ENCODE measurements around the gene PRSS22. TPM values are rescaled to one million over a fixed set of nuclear protein-coding genes. Genes with fewer than 3 reads are reported as not detected.

PRSS22 gene
- total and polyA plus RNA-seq, 10 of the 15 experiments (the other 5 are each of a cell fraction or from before 2014, with no cell fraction given), result not detected

DNA sequence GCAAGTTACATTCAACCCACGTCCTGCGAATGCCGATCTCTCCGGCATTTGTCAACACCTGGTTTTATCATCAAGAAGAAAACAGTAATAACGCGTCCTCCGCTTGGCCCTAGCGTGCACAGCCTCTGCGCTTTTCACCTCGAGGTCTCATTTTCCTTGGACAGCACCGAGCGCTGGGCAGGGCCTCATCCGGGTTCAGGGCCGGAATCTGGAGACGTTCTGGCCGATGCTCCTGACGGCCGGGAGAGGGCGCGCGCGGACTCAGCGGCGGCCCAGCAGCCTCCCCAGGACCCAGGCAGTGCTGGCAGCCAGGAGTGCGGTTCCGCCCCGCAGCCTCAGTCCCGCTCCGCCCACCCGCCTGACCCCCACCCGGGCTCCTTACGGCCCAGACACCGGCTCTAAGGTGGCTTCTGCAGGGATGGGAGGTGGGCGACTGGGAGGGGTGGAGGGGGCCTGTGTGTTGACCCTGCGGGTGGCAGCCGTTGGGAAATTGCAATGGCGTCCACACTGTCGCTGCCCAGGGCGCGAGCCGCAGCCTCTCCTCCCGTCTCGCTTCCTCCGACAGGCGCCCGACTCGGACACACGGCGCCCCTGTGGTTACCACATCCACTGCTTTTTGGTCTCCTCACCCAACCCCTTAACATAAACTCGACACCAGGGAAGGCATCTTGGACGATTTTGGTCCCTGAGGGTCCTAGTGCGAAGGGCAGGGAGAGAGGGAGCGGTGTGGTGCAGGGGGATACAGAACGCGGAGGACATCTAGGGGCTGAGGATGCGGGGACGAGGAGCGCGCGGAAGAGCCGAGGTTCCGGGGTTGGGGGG is 46.3 kb upstream of the PRSS22 start:
- SMC1A ChIA-PET (ENCODE audit: uncharacterized antibody, unreplicated experiment), result no interaction called here
- POLR2A ChIA-PET, result no interaction called here
- H3K4me3 ChIP-seq, result peak overlapping the region; percentile 75
- peak overlapping the region; percentile 63 for H3K27ac ChIP-seq (ENCODE audit: control insufficient read depth, insufficient read depth)
- RAD21 ChIA-PET (ENCODE audit: unreplicated experiment), result no interaction called here
- 3% methylated on average over 61 of the region's 62 CpGs for WGBS (ENCODE audit: insufficient coverage, insufficient replicate concordance, low lambda C conversion rate, missing lambda C conversion rate)
- peaks cover 6% of the 10 kb centered on the region for H3K4me1 ChIP-seq (ENCODE audit: control insufficient read depth, insufficient read depth, low read length)
- no peaks in the 10 kb centered on the region for H4K20me1 ChIP-seq (ENCODE audit: control insufficient read depth, insufficient read depth)
- no peaks in the 10 kb centered on the region for H3K27me3 ChIP-seq (replicated peaks in 1 of 2; ENCODE audit: control insufficient read depth in 2 of 2, insufficient read depth in 2 of 2, low read length in 1 of 2)
- DNase-seq (ENCODE audit: low read depth, low spot score) (no peak), FAIRE-seq (peak; percentile 85), ATAC-seq (peak; percentile 70)
- no TSS peak for BruUV-seq (replicated peaks)
- no peaks in the 10 kb centered on the region for H3K36me3 ChIP-seq (ENCODE audit: control insufficient read depth in 2 of 2, insufficient read depth in 2 of 2, low read length in 1 of 2)
- no peaks in the 10 kb centered on the region for H3K9me3 ChIP-seq (replicated peaks; ENCODE audit: control insufficient read depth, insufficient read depth, low read length)
- peak overlapping the region; percentile 76 for H3K9ac ChIP-seq (ENCODE audit: control insufficient read depth, insufficient read depth, low read length)
- intact Hi-C loops (cut with micrococcal nuclease; ENCODE audit: unreplicated experiment), result loop anchor here (2.0 kb wide), 3 partner anchors 14 to 60 kb away; partner anchors contain the start of genes FLYWCH2 and KREMEN2
- H3K4me2 ChIP-seq (ENCODE audit: control insufficient read depth, insufficient read depth), result peak overlapping the region; percentile 84
- CTCF ChIA-PET, result interaction anchor here (2.3 kb wide), 1 partner anchor 16 kb away, joined by 8 read pairs; no protein-coding TSS in a partner anchor
- peak overlapping the region; percentile 92 for H2AFZ ChIP-seq (ENCODE audit: control insufficient read depth, low read depth, low read length)
- H3K79me2 ChIP-seq (ENCODE audit: control insufficient read depth, insufficient read depth, low read length), result no peaks in the 10 kb centered on the region
- in situ Hi-C loops (cut with MboI), result no loop called here
- TF ChIP-seq LARP7 (IDR thresholded peaks at IDR 0.05) (no peak; the same call in 1 of the 2 replicates), ELK1 (IDR thresholded peaks at IDR 0.05; ENCODE audit: low read depth, low read length) (no peak), HCFC1 (IDR thresholded peaks at IDR 0.05; ENCODE audit: low read length) (no peak; the same call in 1 of the 2 replicates), CHD1 (IDR thresholded peaks at IDR 0.05; ENCODE audit: low read depth, low read length) (no peak), EP300 (IDR thresholded peaks at IDR 0.05; ENCODE audit: borderline replicate concordance in 1 of 2, control insufficient read depth in 1 of 2, low read depth in 2 of 2, low read length in 2 of 2) (no peak), SRF (IDR thresholded peaks at IDR 0.05; ENCODE audit: low read depth in 2 of 2, low read length in 2 of 2) (no peak), RAD21 (IDR thresholded peaks at IDR 0.05; ENCODE audit: insufficient read depth, low read depth, low read length) (peak; percentile 33), POLR2AphosphoS5 (IDR thresholded peaks at IDR 0.05; ENCODE audit: low read length) (no peak), SMC3 (IDR thresholded peaks at IDR 0.05; ENCODE audit: borderline replicate concordance, low read length) (peak; percentile 53), POU2F2 (IDR thresholded peaks at IDR 0.05; ENCODE audit: borderline replicate concordance, low read depth, low read length) (no peak), NRF1 (conservative IDR thresholded peaks at IDR 0.05; ENCODE audit: low read depth, low read length) (no peak), SMARCA5 (IDR thresholded peaks at IDR 0.05) (peak; percentile 90), GATAD2B (conservative IDR thresholded peaks at IDR 0.05; ENCODE audit: low read depth) (no peak), IKZF2 (IDR thresholded peaks at IDR 0.05) (peak in 1 of 2 experiments; percentile 24; a peak in 1 of 4 replicates), RFX5 (IDR thresholded peaks at IDR 0.05; ENCODE audit: low read depth, low read length) (0 out of 2 replicates have a peak, but pooled peaks have one; percentile 37), BMI1 (IDR thresholded peaks at IDR 0.05; ENCODE audit: borderline replicate concordance) (no peak), CHD2 (IDR thresholded peaks at IDR 0.05; ENCODE audit: borderline replicate concordance, low read depth, low read length) (0 out of 2 replicates have a peak, but pooled peaks have one; percentile 8)
- TF ChIP-seq, protein P1, sequence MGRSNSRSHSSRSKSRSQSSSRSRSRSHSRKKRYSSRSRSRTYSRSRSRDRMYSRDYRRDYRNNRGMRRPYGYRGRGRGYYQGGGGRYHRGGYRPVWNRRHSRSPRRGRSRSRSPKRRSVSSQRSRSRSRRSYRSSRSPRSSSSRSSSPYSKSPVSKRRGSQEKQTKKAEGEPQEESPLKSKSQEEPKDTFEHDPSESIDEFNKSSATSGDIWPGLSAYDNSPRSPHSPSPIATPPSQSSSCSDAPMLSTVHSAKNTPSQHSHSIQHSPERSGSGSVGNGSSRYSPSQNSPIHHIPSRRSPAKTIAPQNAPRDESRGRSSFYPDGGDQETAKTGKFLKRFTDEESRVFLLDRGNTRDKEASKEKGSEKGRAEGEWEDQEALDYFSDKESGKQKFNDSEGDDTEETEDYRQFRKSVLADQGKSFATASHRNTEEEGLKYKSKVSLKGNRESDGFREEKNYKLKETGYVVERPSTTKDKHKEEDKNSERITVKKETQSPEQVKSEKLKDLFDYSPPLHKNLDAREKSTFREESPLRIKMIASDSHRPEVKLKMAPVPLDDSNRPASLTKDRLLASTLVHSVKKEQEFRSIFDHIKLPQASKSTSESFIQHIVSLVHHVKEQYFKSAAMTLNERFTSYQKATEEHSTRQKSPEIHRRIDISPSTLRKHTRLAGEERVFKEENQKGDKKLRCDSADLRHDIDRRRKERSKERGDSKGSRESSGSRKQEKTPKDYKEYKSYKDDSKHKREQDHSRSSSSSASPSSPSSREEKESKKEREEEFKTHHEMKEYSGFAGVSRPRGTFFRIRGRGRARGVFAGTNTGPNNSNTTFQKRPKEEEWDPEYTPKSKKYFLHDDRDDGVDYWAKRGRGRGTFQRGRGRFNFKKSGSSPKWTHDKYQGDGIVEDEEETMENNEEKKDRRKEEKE (IDR thresholded peaks at IDR 0.05), result no peak
- TF ChIP-seq, protein P2, sequence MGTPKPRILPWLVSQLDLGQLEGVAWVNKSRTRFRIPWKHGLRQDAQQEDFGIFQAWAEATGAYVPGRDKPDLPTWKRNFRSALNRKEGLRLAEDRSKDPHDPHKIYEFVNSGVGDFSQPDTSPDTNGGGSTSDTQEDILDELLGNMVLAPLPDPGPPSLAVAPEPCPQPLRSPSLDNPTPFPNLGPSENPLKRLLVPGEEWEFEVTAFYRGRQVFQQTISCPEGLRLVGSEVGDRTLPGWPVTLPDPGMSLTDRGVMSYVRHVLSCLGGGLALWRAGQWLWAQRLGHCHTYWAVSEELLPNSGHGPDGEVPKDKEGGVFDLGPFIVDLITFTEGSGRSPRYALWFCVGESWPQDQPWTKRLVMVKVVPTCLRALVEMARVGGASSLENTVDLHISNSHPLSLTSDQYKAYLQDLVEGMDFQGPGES (IDR thresholded peaks at IDR 0.05), result no peak

Measured in GM12878 (cell line).